ENCODE measurements around the gene RHOJ. TPM values are rescaled to one million over a fixed set of nuclear protein-coding genes. Genes with fewer than 3 reads are reported as not detected.

The RHOJ gene
- total and polyA plus RNA-seq, 4 donors, result 1.0 to 1.7 (median 1.2) TPM

- WGBS, result 87% methylated on average over 8 of the region's 8 CpGs
- H3K27ac ChIP-seq (ENCODE audit: low read depth in 1 of 2, low read length in 2 of 2), result no peak overlapping the region
These were observed 69.7 kb downstream of the RHOJ start for GRCh38 chr14:63273717-63274655.

GRCh38 chr14:63275611-63276010 is 71.4 kb downstream of the RHOJ start:
- Histone ChIP-seq H3K27ac (ENCODE audit: low read depth in 1 of 2, low read length in 2 of 2) (no peak overlapping the region), H3K27me3 (ENCODE audit: control insufficient read depth in 4 of 4, insufficient read depth in 4 of 4, low read length in 3 of 4) (no peaks in the 10 kb centered on the region), H3K4me3 (ENCODE audit: low read depth in 1 of 3, low read length in 3 of 3) (no peak overlapping the region), H3K36me3 (ENCODE audit: control insufficient read depth in 4 of 4, insufficient read depth in 3 of 4, low read depth in 1 of 4, low read length in 3 of 4) (no peaks in the 10 kb centered on the region), H3K4me1 (ENCODE audit: control insufficient read depth in 4 of 4, insufficient read depth in 4 of 4, low read length in 3 of 4) (no peaks in the 10 kb centered on the region), H3K9ac (ENCODE audit: low read depth in 1 of 2, low read length in 2 of 2) (no peak overlapping the region), H3K9me3 (ENCODE audit: control insufficient read depth in 4 of 4, low read length in 3 of 4) (no peaks in the 10 kb centered on the region)
- no peak for DNase-seq (ENCODE audit: low spot score)
- 81% methylated on average over 3 of the region's 3 CpGs for WGBS
- TF ChIP-seq REST (IDR thresholded peaks at IDR 0.05) (no peak), SP1 (IDR thresholded peaks at IDR 0.05) (no peak), NR2F2 (IDR thresholded peaks at IDR 0.05) (no peak), CTCF (IDR thresholded peaks at IDR 0.05; ENCODE audit: low read depth, low read length, missing input control) (no peak), JUND (IDR thresholded peaks at IDR 0.05) (no peak), TAF1 (conservative IDR thresholded peaks at IDR 0.05) (no peak), RXRA (IDR thresholded peaks at IDR 0.05) (no peak), ATF3 (IDR thresholded peaks at IDR 0.05) (no peak), HNF4A (conservative IDR thresholded peaks at IDR 0.05) (no peak)

More at GRCh38 chr14:63273717-63274655, 69.7 kb downstream of the RHOJ start:
- H3K36me3 ChIP-seq (ENCODE audit: control insufficient read depth in 4 of 4, insufficient read depth in 3 of 4, low read depth in 1 of 4, low read length in 3 of 4), result no peaks in the 10 kb centered on the region
- no peak overlapping the region for H3K4me3 ChIP-seq (ENCODE audit: low read depth in 1 of 3, low read length in 3 of 3)
- TF ChIP-seq ATF3 (IDR thresholded peaks at IDR 0.05), result no peak
- no peaks in the 10 kb centered on the region for H3K9me3 ChIP-seq (ENCODE audit: control insufficient read depth in 4 of 4, low read length in 3 of 4)
- H3K9ac ChIP-seq (ENCODE audit: low read depth in 1 of 2, low read length in 2 of 2), result no peak overlapping the region
- DNase-seq (ENCODE audit: low spot score), result no peak
- no peaks in the 10 kb centered on the region for H3K4me1 ChIP-seq (ENCODE audit: control insufficient read depth in 4 of 4, insufficient read depth in 4 of 4, low read length in 3 of 4)
- H3K27me3 ChIP-seq (ENCODE audit: control insufficient read depth in 4 of 4, insufficient read depth in 4 of 4, low read length in 3 of 4), result no peaks in the 10 kb centered on the region

GRCh38 chr14:63276016-63276415 is 71.8 kb downstream of the RHOJ start:
- Histone ChIP-seq H3K9me3 (ENCODE audit: control insufficient read depth in 4 of 4, low read length in 3 of 4) (no peaks in the 10 kb centered on the region), H3K27ac (ENCODE audit: low read depth in 1 of 2, low read length in 2 of 2) (no peak overlapping the region), H3K4me1 (ENCODE audit: control insufficient read depth in 4 of 4, insufficient read depth in 4 of 4, low read length in 3 of 4) (no peaks in the 10 kb centered on the region), H3K27me3 (ENCODE audit: control insufficient read depth in 4 of 4, insufficient read depth in 4 of 4, low read length in 3 of 4) (no peaks in the 10 kb centered on the region), H3K4me3 (ENCODE audit: low read depth in 1 of 3, low read length in 3 of 3) (no peak overlapping the region), H3K36me3 (ENCODE audit: control insufficient read depth in 4 of 4, insufficient read depth in 3 of 4, low read depth in 1 of 4, low read length in 3 of 4) (no peaks in the 10 kb centered on the region), H3K9ac (ENCODE audit: low read depth in 1 of 2, low read length in 2 of 2) (no peak overlapping the region)
- DNase-seq (ENCODE audit: low spot score), result no peak
- TF ChIP-seq ATF3 (IDR thresholded peaks at IDR 0.05) (no peak), YY1 (IDR thresholded peaks at IDR 0.05) (no peak), EGR1 (IDR thresholded peaks at IDR 0.05; ENCODE audit: low read depth in 2 of 2) (no peak), TAF1 (conservative IDR thresholded peaks at IDR 0.05) (no peak), RAD21 (IDR thresholded peaks at IDR 0.05) (no peak)
- WGBS, result 73% methylated on average over 4 of the region's 4 CpGs

Measured in liver (tissue), 9 donors.